GM23248 (cell line): Measurements from ENCODE around the gene TMEM30A.

ENCODE experiments used
- EZH2 ChIP-seq: fragments of 200-600 bp; sonication (generic); IDR thresholded peaks from 2 replicates; pipeline ENCODE4 v1.6.1; 2018; ENCODE audit warnings: antibody characterized with exemption, mild to moderate bottlenecking; ENCODE audit not compliant: insufficient read depth, poor library complexity, severe bottlenecking
- EZH2phosphoT487 ChIP-seq: fragments of 200-600 bp; sonication (generic); IDR thresholded peaks from 2 replicates; pipeline ENCODE4 v1.6.1; 2018; ENCODE audit warnings: antibody characterized with exemption, moderate library complexity, mild to moderate bottlenecking, low read depth; ENCODE audit not compliant: insufficient read depth

GRCh38 chr6:75315978-75316377 lies 31.4 kb upstream of the TMEM30A start:
- no peak for TF ChIP-seq EZH2
- no peak for TF ChIP-seq EZH2phosphoT487
